Colon (tissue), 2 donors: Measurements from ENCODE around the gene ADK.
"Not testable (repeated sequence)": the region's sequence is repeated elsewhere in the genome, so short reads cannot be mapped to it uniquely, and the experiment has no call there.

ENCODE experiments used
- FAIRE-seq: peaks from 2 replicates; lab custom pipeline; 2012; peaks lifted over from hg19 to GRCh38; lab: Jason Lieb, UNC
- donor health status: control.
- donor health status: control.

Gene ADK

DNA sequence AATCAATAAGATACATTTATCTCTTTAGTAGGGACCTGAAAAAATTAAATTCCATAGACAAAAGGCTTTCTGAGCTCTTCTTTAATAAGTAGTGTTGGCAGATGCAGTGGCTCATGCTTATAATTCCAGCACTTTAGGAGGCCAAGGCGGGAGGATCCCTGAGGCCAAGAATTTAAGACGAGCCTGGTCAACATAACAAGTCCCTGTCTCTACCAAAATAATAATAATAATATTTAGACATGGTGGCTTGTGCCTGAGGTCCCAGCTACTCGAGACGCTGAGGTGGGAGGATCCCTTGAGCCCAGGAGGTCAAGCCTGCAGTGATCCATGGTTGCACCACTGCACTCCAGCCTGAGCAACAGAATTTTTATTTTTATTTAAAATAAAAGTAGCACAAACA, 280.8 kb downstream of the ADK start:
- FAIRE-seq = no peak

DNA sequence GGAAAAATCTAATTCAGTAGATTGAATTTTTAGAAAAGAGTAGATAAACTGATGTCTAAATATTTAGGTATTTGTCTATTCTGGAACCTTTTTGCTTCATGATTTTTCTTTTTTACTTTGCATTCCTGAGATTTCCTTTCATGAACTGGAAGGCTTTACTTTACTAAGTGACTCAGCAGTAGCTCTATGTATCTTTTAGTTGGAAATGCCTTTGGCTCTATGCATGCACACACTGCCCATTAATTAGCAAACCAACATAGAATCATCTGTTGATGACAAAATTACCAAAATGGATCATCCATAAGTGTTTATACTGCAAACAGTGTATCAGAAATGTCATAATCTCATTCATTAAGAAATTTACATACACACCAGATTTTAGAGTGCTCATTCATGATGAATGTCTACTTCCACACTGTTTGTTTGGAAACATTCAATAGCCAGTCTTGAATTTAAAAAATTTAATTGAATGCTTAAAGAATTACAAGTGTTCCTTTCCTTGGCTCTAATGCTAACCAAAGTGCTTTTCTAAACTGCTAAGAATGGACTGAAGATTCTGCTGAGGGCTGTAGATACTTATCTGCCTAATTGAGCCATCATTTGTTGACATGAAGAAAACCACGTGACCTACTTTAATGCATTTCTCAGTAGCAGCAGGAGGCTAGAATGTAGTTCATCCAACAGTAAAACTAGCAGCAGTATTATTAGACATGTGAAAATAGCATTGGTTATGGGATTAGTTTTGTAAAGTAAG, 282.0 kb downstream of the ADK start:
- FAIRE-seq = no peak

DNA sequence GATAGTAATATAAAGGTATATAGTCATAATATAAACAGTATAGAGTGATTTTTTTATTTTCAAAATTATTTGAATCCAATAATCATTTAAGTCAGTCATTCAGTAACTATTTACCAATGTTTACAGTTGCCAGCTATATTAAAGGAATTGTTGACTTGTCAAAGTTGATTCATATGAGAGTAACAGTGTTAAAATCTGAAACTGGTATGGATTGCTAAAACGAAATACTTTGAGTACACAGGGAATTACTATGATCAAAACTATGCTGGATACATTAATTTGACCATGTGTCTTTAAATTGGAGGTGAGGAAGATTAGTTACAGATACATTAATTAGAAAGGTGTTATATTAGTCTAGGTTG, 282.6 kb downstream of the ADK start:
- FAIRE-seq = no peak

DNA sequence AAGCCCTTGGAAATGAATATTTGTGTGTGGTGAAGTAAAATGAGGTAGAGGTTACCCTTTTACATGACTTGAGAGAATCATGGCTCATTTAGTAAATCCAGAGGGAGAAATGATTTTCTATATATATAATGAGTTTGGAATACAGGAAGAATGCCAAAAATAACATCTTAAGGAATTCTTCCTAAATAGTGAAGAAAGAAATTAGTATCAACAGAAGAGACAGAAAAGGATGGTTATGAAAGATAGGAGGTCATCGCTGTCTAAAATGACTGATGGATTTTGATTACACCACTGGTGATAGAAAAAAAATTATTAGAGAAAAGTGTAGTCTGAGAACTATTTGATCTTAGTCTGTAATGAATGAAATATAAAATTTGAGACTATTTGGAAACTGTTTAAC, 283.0 kb downstream of the ADK start:
- FAIRE-seq = no peak

DNA sequence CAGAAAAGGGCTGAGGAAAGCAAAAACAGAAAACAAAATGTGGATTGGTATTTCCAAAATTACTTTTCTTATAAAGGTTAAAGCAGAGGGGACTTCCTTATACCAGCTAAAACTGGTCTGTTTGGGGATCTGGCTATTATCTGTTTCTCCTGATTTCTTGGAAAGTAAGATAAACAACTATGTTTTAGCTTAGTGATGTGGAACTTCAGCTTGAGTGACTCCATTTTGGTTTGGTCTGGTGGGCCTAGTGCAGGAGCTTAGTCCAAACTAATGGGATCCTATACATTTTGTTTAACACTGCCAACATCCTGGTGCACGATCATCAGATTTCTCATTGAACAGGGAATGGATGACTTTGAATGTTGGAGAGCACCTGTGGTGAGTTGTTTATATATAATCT, 283.5 kb downstream of the ADK start:
- FAIRE-seq = no peak

DNA sequence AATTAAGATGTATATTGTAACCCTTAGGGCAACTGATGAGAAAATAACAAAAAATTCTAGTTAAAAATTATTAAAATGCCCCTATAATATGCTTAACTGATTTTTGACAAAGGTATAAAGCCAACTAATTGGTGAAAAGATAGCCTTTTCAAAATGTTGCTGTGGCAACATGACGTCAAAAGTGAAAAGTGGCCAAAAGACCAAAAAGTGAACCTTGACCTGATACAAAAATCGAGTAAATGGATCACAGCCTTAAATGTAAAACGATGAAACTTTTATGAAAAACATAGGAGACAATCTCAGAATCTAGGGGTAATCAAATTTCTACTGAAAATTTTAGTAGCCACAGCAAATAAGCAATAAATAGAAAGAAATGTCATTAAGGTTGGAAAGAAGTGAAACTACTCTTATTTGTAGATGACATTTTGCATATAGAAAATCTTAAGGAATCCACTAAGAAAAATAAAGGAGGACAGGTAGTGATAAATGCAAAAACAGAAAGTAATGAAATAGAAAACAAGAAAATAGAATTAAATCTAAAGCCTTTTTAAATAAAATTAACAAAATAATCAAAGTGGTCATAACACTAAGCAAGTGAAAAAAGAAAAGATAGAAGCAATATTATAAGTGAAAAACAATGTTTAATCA, 285.6 kb downstream of the ADK start:
- peak; percentile 41 for FAIRE-seq

DNA sequence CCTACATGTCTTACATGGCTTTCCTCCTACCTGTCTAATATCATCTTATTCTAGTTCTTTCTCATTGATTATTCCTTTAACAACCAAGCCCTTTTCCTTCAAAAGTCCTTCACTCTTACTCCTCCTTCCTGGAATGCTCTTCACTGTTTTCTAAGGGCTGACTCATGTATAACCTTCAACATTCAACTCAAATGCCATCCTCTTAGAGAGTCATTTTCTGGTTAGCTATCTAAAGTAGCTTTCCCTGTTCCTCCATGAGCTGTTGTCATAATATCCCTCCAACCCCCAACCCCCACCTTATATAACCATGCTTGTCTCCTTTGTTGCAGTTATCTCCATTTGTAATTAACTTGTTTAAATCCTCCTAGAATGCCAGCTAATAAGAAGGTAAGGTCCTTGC, 286.8 kb downstream of the ADK start:
- FAIRE-seq = no peak

DNA sequence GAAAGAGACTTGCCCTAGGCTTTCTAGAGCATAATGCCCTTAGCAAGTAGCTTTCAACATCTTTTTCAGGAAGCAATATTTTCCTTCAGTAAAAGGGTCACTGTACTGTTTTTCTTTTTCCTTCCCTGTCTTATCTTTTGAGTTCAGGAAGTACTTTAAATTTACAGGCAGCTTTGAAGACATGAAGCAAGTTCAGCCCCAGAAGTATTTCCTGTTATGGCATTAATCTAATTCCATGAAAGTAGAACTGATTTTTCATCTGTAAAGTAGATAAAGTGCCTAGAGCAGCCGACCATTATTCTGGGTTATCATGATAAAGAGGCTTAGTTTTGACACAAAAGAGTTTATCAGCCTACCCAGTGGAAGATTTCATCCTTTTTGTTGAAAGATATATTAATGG, 288.2 kb downstream of the ADK start:
- FAIRE-seq = no peak

DNA sequence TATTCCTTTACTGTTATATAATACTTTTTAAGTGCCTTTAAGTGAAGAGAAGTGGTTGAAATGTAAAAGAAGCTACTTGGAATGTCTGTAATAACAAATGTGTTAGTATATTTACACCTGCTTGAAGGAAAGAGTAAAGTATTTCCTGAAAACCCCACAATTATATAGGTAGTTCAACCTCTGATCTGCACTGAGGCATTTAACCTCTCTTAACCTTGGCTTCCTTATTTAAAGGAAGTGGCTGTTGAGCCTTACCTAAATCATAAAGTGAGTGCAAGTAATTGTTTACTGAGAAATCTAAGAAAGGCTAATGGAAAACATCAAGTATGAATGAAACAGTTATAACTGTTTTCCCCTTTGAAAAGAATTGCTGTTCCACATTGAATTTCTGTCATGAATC, 294.5 kb downstream of the ADK start:
- no peak for FAIRE-seq

DNA sequence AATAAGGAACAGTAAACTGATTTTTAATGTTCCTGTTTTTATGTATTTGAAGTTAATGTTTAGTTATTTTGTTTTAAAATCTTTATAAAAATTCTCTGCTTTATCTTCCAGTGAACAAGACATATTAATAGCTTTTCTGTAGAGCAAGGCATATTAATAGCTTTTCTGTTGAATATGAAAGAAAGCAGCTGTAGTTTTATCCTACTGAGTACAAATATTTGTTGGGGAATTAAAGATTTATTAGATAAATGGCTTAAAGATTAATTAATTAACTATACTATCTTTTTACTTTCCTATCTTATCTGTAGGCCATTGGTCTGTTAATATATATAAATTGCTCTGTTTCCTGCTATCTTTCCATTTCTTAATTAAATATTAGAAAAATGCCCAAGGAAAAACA, 299.6 kb downstream of the ADK start:
- no peak for FAIRE-seq

DNA sequence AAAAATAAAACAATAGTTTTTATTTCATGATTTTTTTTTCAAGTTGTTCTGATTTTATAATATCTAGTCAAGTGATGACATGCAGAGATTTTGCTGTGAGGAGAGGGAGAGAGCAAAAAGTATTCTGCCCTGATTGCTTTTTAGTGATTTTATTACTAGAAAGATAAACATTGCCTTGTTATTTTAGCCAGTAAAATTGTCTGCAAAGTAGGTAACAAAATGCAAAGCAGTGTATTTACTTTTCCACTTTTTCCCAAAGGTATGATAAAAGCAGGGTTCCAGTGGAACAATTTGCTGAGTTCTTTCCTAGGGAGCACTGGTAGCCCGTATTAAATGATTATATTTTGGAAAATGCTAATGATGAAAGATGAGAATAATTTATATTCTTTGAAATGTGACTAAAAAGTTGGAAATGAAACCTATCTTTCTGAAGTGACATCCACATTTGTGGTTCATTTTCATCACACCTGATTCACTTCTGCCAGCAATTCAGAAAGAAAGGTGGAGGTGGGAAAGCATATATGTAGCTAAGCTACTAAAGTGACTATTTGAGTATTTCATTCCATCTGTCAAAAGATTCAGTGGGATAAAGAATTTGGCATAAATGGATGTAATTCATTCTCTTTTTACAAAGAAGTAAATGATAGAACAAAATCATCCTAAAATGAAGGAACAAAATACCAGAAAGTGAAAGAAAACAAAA, 300.3 kb downstream of the ADK start:
- no peak for FAIRE-seq

DNA sequence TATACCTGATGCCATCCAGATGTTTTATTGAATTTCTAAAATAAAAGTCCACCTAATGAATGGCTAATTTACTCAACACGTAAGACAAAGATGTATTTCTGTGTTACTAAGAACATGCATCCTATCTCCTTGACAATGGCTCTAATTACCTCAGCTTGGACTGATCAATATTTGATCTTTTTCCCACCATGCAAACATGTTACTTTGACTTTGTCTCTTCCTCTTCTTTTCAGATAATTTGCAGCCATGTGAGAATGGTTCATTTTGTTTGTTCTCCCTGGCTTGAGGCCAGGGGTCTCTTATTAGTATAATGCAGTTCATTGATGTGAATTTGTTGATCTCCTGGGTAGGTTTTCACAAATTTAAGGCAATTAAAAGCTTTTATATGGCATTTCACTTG, 302.1 kb downstream of the ADK start:
- no peak for FAIRE-seq

DNA sequence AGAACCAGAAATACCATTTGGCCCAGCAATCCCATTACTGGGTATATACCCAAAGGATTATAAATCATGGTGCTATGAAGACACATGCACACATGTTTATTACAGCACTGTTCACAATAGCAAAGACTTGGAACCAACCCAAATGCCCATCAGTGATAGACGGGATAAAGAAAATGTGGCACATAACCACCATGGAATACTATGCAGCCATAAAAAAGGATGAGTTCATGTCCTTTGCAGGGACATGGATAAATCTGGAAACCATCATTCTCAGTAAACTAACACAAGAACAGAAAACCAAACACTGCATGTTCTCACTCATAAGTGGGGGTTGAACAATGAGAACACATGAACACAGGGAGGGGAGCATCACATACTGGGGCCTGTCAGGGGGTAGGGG, 306.5 kb downstream of the ADK start:
- not testable (repeated sequence) for FAIRE-seq

DNA sequence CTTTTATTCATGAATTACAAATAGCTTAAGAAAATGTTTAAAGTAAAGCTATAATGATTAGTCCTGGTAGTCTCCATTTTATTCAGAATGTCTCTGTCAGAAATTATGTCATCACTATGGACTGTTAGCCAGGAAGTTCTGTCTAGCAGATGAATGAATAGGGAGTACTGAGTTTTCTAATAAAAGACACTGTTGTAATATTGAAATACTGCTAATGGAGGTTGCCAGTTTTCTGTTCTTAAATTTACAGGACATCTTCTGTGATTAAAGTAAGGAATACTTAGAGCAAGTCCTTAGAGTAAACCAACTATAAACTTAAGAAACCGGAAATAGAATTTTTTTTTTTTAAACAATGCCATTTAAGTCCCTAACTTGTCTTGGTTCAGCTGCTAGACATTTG, 309.8 kb downstream of the ADK start:
- FAIRE-seq = no peak

DNA sequence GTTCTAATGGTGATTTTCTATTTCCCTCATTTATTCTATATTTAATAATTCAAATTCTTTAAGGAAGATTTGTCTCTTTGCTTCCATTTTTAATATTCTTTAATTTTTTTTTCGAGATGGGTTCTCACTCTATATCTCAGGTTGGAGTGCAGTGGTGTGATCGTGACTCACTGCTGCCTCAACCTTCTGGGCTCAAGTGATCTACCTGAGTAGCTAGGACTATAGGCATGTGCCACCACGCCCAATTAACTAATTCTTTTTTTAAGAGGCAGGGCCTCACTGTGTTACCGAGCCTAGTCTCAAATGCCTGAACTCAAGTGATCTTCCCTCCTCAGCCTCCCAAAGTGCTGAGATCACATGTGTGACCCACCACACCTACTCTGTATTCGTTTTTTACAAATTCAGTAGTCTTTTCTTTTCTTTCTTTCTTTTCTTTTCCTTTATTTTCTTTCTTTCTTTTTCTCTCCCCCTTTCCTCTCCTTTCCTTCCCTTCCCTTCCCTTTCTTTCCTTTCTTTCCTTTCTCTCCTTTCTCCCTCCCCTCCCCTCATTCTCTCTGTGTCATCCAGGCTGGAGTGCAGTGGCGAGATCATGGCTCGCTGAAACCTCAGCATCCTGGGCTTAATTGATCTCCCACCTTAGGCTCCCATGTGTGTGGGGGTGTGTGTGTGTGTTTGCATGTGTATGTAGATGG, 323.1 kb downstream of the ADK start:
- no peak for FAIRE-seq

DNA sequence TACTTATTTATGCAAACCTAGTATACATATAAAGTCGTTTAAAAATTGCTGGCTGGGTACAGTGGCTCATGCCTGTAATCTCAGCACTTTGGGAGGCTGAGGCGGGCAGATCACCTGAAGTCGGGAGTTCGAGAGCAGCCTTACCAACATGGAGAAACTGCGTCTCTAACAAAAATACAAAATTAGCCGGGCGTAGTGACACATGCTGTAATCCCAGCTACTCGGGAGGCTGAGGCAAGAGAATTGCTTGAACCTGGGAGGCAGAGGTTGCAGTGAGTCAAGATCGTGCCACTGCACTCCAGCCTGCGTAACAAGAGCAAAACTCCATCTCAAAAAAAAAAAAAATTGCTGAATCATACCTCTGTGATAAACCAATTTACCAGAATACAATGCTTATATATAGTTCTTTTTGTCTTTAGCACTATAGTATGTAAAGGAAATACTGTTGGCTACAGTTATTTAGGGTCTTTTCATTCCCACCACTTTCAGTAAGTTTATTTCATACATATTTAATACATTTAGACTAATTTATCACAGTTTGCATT, 325.2 kb downstream of the ADK start:
- not testable (repeated sequence) for FAIRE-seq

DNA sequence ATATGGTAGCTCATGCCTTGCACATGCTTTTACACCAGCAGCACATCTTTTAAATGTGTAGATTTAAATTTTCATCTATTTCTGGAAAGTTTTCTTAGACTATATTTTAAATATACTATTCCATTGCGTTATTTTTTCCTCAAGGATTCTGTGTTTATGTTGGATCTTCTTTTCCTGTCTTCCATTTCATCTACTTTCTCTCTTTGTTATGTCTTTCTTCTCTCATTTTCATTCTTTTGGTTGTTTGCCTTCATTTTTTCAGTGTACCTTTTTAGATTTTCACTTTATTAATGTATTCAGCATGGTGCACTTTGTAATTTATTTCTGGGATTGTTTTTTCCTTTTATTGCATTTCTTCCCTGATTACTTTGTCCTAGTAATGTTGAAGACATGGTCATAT, 329.8 kb downstream of the ADK start:
- no peak for FAIRE-seq

DNA sequence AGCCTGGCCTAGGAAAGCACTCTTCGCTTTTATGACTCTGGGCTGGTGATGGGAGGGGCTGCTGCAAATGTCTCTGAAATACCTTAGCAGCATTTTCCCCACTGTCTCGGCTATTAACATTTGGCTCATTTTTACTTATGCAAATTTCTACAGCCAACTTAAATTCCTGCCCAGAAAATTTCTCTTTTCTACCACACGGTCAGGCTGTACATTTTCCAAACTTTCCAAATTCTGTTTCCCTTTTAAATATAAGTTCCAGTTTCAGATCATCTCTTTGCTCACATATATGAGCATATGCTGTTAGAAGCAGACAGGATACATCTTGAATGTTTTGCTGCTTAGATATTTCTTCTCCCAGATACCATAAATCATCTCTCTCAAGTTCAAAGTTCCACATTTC, 332.3 kb downstream of the ADK start:
- FAIRE-seq = no peak

DNA sequence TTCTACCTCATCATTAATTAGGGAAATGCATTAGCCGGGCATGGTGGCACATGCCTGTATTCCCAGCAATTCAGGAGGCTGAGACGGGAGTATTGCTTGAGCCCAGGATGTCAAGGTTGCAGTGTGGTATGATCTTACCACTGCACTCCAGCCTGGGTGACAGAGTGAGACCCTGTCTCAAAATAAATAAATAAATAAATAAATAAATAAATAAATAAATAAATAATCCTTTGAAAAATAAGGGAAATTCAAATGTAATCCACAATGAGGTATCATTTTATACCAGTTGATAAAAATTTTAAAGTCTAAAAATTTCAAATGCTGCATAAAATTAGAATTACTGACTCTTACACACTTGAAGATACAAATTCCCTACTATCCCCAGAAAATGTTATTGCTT, 334.3 kb downstream of the ADK start:
- no peak for FAIRE-seq

DNA sequence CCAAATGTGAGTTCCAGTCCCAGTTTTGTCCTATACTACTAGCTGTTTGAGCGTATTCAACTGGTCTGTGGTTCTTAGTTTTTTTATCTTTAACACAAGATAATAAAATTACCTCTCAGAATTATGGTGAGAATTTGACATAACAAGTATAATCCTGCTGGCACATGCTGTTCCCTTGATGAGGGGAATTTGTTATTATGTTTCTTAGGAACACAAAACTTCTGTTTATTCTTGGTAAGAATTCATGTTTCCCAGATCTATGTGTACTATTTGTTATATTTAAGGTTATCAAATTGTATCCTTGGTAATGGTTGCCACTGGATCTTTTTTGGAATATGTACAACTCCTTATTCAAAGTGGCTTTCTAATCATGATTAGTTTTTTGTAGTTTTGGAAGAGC, 335.6 kb downstream of the ADK start:
- FAIRE-seq = no peak

DNA sequence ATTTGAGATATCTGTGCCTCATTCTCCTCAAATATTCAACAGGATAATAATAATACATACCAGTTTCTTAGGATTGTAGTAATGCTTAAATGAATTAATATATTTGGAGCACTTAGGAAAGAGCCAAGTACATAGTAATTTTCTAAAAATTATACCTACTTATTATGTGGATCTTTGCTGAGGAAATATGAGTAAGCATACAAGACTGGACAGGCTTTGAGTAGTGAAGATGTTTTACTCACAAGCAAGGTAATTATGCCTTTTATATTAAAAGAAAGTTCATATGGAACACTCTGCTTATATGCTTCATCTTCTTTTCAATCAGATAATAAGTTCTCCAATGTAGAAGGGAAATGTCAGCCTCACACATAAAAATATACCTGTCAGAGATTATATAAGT, 337.9 kb downstream of the ADK start:
- FAIRE-seq = no peak

DNA sequence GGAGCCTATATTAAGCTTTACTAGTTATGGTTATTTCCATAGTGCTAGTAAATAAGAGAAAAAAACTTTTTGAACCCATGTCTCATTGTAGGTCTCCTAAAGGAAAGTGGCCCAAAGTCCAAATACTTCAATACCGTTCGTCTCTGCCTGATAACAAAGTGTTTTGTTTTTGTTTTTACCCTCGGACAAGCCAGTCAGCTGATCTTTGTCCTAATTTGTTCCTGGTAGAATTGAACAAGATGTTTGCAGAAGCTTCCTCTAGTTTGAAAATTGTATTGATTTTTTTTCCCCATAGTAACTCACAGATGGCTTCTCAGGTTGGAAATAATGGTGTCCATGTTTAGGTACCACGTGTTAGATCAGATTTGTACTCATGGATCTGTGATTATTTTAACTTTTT, 339.5 kb downstream of the ADK start:
- no peak for FAIRE-seq

DNA sequence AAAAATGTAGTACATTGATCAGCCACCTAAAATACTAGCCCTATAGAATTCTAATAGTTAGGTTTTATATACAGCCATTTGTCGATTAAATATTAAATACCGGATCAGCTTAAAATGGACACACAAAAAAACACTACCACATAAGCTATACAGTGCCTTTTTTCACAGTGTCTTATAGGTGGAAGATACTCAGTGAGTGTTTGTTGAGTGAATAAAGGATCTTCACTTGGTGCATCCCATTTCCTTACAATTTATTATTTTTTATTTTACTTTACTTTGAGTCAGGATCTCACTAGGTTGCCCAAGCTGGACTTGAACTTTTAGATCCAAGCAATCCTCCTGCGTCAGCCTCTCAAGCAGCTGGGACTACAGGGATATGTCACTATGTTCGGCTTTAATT, 340.0 kb downstream of the ADK start:
- FAIRE-seq = no peak
